ENCODE data around the gene PRKACB.

DNA sequence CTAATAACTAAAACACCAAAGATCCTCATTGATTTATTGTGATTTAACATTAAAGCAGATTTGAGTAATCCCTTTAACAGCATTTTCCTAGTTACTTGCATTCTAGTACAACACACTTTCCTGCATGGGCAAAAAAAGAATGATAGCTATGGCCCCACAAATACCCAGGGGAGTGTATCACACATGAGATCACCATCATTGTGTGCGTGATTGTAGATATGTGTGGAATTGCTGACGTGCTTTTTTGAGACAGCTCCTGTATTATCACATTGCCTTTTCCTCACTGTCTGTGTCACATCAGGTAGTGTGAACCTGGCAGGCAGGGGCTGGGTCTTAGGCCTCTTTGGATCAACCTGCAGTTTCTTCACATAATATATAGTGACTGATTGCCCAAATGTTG, 109.0 kb downstream of the PRKACB start:
- TF ChIP-seq SRF (IDR thresholded peaks at IDR 0.05; ENCODE audit: low read depth) (no peak), POLR2AphosphoS5 (IDR thresholded peaks at IDR 0.05; ENCODE audit: low read depth, low read length) (no peak), RAD21 (IDR thresholded peaks at IDR 0.05; ENCODE audit: low read depth) (no peak), POLR2A (IDR thresholded peaks at IDR 0.05; ENCODE audit: borderline replicate concordance, extremely low read depth, insufficient read depth, insufficient read length) (no peak)
- TF ChIP-seq, protein P1, sequence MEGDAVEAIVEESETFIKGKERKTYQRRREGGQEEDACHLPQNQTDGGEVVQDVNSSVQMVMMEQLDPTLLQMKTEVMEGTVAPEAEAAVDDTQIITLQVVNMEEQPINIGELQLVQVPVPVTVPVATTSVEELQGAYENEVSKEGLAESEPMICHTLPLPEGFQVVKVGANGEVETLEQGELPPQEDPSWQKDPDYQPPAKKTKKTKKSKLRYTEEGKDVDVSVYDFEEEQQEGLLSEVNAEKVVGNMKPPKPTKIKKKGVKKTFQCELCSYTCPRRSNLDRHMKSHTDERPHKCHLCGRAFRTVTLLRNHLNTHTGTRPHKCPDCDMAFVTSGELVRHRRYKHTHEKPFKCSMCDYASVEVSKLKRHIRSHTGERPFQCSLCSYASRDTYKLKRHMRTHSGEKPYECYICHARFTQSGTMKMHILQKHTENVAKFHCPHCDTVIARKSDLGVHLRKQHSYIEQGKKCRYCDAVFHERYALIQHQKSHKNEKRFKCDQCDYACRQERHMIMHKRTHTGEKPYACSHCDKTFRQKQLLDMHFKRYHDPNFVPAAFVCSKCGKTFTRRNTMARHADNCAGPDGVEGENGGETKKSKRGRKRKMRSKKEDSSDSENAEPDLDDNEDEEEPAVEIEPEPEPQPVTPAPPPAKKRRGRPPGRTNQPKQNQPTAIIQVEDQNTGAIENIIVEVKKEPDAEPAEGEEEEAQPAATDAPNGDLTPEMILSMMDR (IDR thresholded peaks at IDR 0.05 in 2 of 3, conservative IDR thresholded peaks at IDR 0.05 in 1 of 3; ENCODE audit: borderline replicate concordance in 1 of 3, insufficient read depth in 1 of 3, low read depth in 2 of 3, low read length in 2 of 3), result no peak

All from HCT116 (cell line).